ENCODE measurements around the gene CYB5R2.

Gene CYB5R2

DNA sequence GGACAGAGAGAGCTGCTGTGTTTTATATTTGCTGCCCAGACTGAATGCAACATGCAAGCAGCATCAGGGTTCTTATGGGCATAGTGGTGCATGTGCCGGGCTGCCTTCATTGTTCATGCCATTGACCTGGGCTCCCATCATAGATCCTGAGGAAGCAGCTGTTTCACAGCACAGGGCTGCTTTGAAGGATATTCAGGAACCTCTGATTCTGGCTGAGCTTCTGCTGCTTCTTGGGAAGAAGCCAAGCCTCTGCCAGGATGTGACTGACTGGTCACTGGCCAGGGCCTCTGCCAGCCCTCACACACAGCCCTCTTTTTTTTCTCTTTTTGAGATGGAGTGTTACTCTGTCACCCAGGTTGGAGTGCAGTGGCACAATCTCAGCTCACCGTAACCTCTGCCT is 43.3 kb downstream of the CYB5R2 start:
- no peaks in the 10 kb centered on the region for H3K4me1 ChIP-seq
- H3K4me3 ChIP-seq = no peak overlapping the region
- no peak overlapping the region for H3K9ac ChIP-seq
- H3K27me3 ChIP-seq = no peaks in the 10 kb centered on the region
- H3K9me3 ChIP-seq = no peaks in the 10 kb centered on the region
- no peak overlapping the region for H3K27ac ChIP-seq
- H3K4me2 ChIP-seq = no peak overlapping the region
- peaks cover 46% of the 10 kb centered on the region for H3K36me3 ChIP-seq
- H4K20me1 ChIP-seq = no peaks in the 10 kb centered on the region
- TF ChIP-seq Cebpa-rat (IDR thresholded peaks at IDR 0.05) = no peak

DNA sequence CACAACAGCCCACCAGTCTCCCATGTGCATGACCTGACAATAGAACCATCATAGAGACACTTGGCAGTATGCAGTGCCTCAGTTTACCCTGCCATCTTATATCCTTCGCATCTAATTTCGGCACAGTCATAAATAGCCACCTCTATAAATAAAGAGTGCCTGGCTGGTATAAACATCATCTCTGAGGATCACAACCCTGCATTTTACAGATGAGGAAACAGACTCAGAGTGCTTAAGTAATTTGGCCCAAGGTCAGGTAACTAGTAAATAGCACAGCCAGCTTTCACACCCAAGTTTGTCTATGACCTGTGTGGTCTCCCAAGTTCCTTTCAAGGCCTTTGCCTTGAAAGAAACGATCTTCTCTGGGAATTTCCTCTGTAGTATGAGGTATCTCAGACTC is 44.6 kb downstream of the CYB5R2 start:
- H3K4me2 ChIP-seq = no peak overlapping the region
- no peak overlapping the region for H3K27ac ChIP-seq
- H3K36me3 ChIP-seq = peaks cover 39% of the 10 kb centered on the region
- no peaks in the 10 kb centered on the region for H3K4me1 ChIP-seq
- no peak for TF ChIP-seq Cebpa-rat (IDR thresholded peaks at IDR 0.05)
- H3K9me3 ChIP-seq = no peaks in the 10 kb centered on the region
- H3K9ac ChIP-seq = no peak overlapping the region
- no peak overlapping the region for H3K4me3 ChIP-seq
- no peaks in the 10 kb centered on the region for H3K27me3 ChIP-seq
- no peaks in the 10 kb centered on the region for H4K20me1 ChIP-seq

DNA sequence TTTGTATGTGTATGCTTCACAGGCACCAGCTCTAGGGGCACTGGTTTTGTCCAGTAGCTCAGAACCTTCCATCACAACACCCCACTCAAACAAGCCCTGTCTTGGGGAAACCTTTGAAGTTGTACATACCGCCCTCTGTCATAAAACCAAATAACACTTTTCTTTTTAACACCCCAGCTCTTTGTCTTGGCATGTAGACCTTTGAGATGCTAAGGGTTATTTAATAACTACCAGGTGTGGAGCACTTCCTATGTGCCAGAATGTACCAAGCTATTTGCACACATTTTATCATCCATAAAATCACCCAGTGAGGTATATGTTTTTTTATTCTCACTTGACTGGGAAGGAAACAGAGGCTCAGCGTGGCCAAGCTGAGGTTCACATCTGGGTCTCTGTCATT is 50.6 kb downstream of the CYB5R2 start:
- Histone ChIP-seq H3K27me3 (no peaks in the 10 kb centered on the region), H3K36me3 (peaks cover 9% of the 10 kb centered on the region; the same call in 1 of the 2 replicates), H3K9ac (no peak overlapping the region), H3K27ac (no peak overlapping the region), H4K20me1 (no peaks in the 10 kb centered on the region; the same call in 1 of the 2 replicates), H3K9me3 (no peaks in the 10 kb centered on the region), H3K4me2 (no peak overlapping the region), H3K4me1 (peaks cover 8% of the 10 kb centered on the region; the same call in 1 of the 2 replicates), H3K4me3 (no peak overlapping the region)
- TF ChIP-seq Cebpa-rat (IDR thresholded peaks at IDR 0.05) = no peak

DNA sequence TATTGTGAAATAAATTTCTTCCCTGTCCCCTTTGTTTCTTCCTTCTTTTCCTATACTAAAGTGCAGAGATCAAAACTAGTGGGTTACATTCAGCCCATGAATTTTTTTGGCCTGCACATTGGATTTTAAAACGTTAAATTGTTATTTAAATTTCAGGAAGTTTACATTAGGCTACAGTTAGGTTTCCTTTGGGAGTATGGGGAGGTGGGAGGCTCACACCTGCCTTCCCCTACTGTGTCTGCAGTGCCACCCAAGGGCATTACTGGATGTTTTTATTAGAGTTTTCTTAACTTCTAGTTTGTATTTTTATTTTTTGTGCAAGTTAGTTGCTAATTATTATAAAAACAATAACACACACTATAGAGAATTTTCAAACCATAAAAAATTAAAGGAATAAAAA is 51.7 kb downstream of the CYB5R2 start:
- Histone ChIP-seq H3K27ac (no peak overlapping the region), H3K9ac (no peak overlapping the region), H3K4me3 (no peak overlapping the region), H3K9me3 (no peaks in the 10 kb centered on the region), H4K20me1 (peaks cover 5% of the 10 kb centered on the region; the same call in 1 of the 2 replicates), H3K4me1 (peaks cover 8% of the 10 kb centered on the region; the same call in 1 of the 2 replicates), H3K4me2 (no peak overlapping the region), H3K27me3 (no peaks in the 10 kb centered on the region), H3K36me3 (peaks cover 9% of the 10 kb centered on the region; the same call in 1 of the 2 replicates)
- TF ChIP-seq Cebpa-rat (IDR thresholded peaks at IDR 0.05) = no peak

DNA sequence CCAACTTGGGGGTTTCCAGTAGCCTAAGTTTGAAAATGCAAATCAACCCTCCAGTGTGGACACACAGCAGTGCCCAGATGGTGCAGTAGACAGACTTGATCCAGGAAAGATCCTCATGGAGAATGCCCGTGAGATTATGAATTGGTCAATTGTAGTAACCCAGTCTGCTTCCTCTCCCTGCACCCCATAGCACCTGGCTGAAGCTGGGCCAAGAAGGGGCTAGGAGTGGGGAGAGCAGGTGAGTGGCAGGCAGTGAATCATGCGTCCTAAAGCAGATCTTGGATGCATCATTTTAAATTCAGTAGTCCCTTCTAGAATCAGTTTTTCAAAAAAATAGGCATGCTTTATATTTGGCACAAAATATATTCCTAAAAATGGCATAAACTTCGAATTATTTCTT is 52.2 kb downstream of the CYB5R2 start:
- Histone ChIP-seq H3K27me3 (no peaks in the 10 kb centered on the region), H4K20me1 (peaks cover 5% of the 10 kb centered on the region; the same call in 1 of the 2 replicates), H3K36me3 (peaks cover 9% of the 10 kb centered on the region; the same call in 1 of the 2 replicates), H3K4me2 (no peak overlapping the region), H3K4me1 (peaks cover 8% of the 10 kb centered on the region; the same call in 1 of the 2 replicates), H3K9me3 (no peaks in the 10 kb centered on the region), H3K27ac (no peak overlapping the region), H3K9ac (no peak overlapping the region), H3K4me3 (no peak overlapping the region)
- TF ChIP-seq Cebpa-rat (IDR thresholded peaks at IDR 0.05) = no peak

DNA sequence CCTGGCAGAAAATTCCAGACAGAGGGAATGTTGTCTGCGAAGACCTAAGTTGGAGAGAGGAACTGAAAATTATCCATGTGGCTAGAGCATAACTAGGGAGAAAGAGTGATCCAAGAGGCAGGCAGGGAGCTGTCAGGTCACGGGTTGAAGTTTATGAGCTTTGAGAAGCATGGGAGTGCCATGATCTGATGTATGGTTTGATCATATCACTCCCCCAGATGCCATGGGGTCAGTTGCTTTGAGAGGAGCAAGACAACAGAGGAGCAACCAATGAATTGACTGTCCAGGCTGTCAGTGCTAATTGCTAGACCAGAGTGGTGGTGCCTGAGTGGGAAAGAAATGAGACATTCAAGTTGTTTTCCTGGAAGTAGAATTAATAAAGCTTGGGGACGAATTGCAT is 54.0 kb downstream of the CYB5R2 start:
- no peak for TF ChIP-seq Cebpa-rat (IDR thresholded peaks at IDR 0.05)
- Histone ChIP-seq H3K4me2 (no peak overlapping the region), H3K4me3 (no peak overlapping the region), H3K9ac (no peak overlapping the region), H3K9me3 (no peaks in the 10 kb centered on the region), H3K27me3 (no peaks in the 10 kb centered on the region), H4K20me1 (peaks cover 5% of the 10 kb centered on the region; the same call in 1 of the 2 replicates), H3K36me3 (peaks cover 9% of the 10 kb centered on the region; the same call in 1 of the 2 replicates), H3K27ac (no peak overlapping the region), H3K4me1 (peaks cover 8% of the 10 kb centered on the region; the same call in 1 of the 2 replicates)

DNA sequence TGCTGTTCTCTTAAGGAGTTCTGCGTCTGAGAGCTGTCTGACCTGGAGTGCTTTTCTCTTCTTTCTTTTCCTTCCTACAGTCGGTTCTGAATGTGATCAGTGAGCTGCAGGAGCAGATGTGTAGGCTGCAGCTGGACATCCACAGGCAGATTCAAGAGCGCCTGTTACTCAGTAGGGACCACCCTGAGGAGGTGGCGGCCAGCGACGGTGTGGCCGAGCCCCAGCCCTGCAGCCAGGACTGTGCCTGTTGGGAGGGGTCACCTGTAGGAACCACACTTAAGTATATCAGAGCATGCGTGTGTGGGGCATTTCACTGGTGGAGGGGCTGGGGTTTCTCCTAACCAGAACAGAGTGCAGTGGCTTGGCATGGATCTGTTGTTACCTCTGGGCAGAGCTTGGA is 56.3 kb downstream of the CYB5R2 start:
- Histone ChIP-seq H3K4me1 (peaks cover 8% of the 10 kb centered on the region; the same call in 1 of the 2 replicates), H3K27me3 (no peaks in the 10 kb centered on the region), H3K9me3 (no peaks in the 10 kb centered on the region), H3K27ac (no peak overlapping the region), H3K4me3 (no peak overlapping the region), H3K9ac (no peak overlapping the region), H3K4me2 (no peak overlapping the region), H3K36me3 (no peaks in the 10 kb centered on the region), H4K20me1 (peaks cover 5% of the 10 kb centered on the region; the same call in 1 of the 2 replicates)
- no peak for TF ChIP-seq Cebpa-rat (IDR thresholded peaks at IDR 0.05)
